HFF-Myc (cell line): Measurements from ENCODE around the gene PIK3C2A.
"Not testable (repeated sequence)": the region's sequence is repeated elsewhere in the genome, so short reads cannot be mapped to it uniquely, and the experiment has no call there.

Experiments used
- DNase-seq: peaks from one replicate; pipeline ENCODE4 v3.0.0-alpha.2; 2011; ENCODE audit warnings: low read depth; ENCODE audit errors: extremely low read depth
- H3K4me3 ChIP-seq: replicated peaks from 2 replicates; pipeline ENCODE4 v1.5.1; 2011; ENCODE audit warnings: low read depth, mild to moderate bottlenecking, control low read depth, low read length
- TF ChIP-seq, protein P1 (sequence below): IDR thresholded peaks from 2 replicates; pipeline ENCODE4 v1.5.1; 2012; ENCODE audit warnings: mild to moderate bottlenecking, low read depth, low read length, control low read depth; ENCODE audit errors: missing control alignments

Gene PIK3C2A

GRCh38 chr11:17207317-17208256, at the start of gene PIK3C2A:
Gene PIK3C2A, minus strand, starts transcription at chr11:17207986. Its CDS starts 38,245 bp downstream, at chr11:17169741.
- TF ChIP-seq, protein P1, sequence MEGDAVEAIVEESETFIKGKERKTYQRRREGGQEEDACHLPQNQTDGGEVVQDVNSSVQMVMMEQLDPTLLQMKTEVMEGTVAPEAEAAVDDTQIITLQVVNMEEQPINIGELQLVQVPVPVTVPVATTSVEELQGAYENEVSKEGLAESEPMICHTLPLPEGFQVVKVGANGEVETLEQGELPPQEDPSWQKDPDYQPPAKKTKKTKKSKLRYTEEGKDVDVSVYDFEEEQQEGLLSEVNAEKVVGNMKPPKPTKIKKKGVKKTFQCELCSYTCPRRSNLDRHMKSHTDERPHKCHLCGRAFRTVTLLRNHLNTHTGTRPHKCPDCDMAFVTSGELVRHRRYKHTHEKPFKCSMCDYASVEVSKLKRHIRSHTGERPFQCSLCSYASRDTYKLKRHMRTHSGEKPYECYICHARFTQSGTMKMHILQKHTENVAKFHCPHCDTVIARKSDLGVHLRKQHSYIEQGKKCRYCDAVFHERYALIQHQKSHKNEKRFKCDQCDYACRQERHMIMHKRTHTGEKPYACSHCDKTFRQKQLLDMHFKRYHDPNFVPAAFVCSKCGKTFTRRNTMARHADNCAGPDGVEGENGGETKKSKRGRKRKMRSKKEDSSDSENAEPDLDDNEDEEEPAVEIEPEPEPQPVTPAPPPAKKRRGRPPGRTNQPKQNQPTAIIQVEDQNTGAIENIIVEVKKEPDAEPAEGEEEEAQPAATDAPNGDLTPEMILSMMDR: no peak
- H3K4me3 ChIP-seq: peak within 1 kb of the TSS; percentile 90
- DNase-seq: peak; percentile 64

GRCh38 chr11:17257196-17257595, 49.4 kb upstream of the PIK3C2A start:
- DNase-seq: no peak
- H3K4me3 ChIP-seq: no peak overlapping the region
- TF ChIP-seq, protein P1: no peak

- TF ChIP-seq, protein P1: no peak
- no peak overlapping the region for H3K4me3 ChIP-seq
- DNase-seq: peak; percentile 32
Observed at GRCh38 chr11:17256512-17256911, 48.7 kb upstream of the PIK3C2A start.

DNA sequence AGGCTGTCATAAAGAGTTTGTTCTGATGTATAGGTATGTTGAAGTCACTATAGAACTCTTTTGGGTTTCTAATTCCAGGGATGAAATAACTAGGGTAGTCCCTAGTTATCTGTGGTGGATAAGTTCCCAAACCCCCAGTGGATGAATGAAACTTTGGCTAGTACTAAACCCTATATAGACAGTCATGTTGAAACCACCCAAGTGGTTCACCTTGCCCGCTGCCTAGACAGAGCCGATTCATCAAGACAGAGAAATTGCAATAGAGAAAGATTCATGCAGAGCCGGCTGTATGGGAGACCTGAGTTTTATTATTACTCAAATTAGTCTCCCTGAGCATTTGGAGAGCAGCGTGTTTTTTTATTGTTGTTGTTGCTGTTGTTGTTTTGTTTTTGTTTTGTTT, 44.9 kb upstream of the PIK3C2A start:
- TF ChIP-seq, protein P1: no peak
- no peak for DNase-seq
- H3K4me3 ChIP-seq: no peak overlapping the region

- TF ChIP-seq, protein P1: no peak
- no peak for DNase-seq
- H3K4me3 ChIP-seq: no peak overlapping the region
Observed at GRCh38 chr11:17250561-17251350, 43.0 kb upstream of the PIK3C2A start.

GRCh38 chr11:17244046-17244445, 36.3 kb upstream of the PIK3C2A start:
- TF ChIP-seq, protein P1: no peak
- no peak for DNase-seq
- no peak overlapping the region for H3K4me3 ChIP-seq

GRCh38 chr11:17242954-17243353, 35.2 kb upstream of the PIK3C2A start:
- not testable (repeated sequence) for H3K4me3 ChIP-seq, DNase-seq
